Measurements from ENCODE around the gene TIAM1.

DNA sequence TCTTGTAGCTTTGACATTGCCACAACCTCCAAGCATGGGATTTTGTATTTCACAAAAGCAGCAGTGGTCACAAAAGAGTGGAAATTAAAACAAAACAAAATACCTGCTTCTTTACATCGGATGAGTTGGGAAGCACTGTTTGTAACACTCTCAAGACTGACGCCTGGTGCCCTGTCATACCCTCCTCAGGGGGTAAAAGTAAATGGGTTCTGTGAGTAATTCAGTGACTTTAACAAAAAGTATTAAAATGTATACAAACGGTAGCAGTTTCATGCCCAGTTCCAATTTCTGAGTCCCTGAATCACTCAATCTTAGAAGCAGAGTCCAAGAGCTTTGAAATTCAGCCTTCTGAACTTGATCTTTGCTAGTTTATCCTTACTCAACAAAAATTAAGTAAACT lies 152.5 kb downstream of the TIAM1 start:
- TF ChIP-seq, protein P1, sequence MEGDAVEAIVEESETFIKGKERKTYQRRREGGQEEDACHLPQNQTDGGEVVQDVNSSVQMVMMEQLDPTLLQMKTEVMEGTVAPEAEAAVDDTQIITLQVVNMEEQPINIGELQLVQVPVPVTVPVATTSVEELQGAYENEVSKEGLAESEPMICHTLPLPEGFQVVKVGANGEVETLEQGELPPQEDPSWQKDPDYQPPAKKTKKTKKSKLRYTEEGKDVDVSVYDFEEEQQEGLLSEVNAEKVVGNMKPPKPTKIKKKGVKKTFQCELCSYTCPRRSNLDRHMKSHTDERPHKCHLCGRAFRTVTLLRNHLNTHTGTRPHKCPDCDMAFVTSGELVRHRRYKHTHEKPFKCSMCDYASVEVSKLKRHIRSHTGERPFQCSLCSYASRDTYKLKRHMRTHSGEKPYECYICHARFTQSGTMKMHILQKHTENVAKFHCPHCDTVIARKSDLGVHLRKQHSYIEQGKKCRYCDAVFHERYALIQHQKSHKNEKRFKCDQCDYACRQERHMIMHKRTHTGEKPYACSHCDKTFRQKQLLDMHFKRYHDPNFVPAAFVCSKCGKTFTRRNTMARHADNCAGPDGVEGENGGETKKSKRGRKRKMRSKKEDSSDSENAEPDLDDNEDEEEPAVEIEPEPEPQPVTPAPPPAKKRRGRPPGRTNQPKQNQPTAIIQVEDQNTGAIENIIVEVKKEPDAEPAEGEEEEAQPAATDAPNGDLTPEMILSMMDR (IDR thresholded peaks at IDR 0.05): no peak
- TF ChIP-seq RCOR1 (IDR thresholded peaks at IDR 0.05; ENCODE audit: low read depth, low read length): no peak
- TF ChIP-seq, protein P2, sequence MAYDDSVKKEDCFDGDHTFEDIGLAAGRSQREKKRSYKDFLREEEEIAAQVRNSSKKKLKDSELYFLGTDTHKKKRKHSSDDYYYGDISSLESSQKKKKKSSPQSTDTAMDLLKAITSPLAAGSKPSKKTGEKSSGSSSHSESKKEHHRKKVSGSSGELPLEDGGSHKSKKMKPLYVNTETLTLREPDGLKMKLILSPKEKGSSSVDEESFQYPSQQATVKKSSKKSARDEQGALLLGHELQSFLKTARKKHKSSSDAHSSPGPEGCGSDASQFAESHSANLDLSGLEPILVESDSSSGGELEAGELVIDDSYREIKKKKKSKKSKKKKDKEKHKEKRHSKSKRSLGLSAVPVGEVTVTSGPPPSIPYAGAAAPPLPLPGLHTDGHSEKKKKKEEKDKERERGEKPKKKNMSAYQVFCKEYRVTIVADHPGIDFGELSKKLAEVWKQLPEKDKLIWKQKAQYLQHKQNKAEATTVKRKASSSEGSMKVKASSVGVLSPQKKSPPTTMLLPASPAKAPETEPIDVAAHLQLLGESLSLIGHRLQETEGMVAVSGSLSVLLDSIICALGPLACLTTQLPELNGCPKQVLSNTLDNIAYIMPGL (CRISPR knock-in tag; IDR thresholded peaks at IDR 0.05; ENCODE audit: borderline replicate concordance): no peak
- TF ChIP-seq, protein P3, sequence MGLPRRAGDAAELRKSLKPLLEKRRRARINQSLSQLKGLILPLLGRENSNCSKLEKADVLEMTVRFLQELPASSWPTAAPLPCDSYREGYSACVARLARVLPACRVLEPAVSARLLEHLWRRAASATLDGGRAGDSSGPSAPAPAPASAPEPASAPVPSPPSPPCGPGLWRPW (IDR thresholded peaks at IDR 0.05): no peak
- TF ChIP-seq EHMT2 (IDR thresholded peaks at IDR 0.05; ENCODE audit: low read depth): no peak
- no peak for TF ChIP-seq CEBPB (IDR thresholded peaks at IDR 0.05)
